ENCODE measurements around the gene PDLIM4.

DNA sequence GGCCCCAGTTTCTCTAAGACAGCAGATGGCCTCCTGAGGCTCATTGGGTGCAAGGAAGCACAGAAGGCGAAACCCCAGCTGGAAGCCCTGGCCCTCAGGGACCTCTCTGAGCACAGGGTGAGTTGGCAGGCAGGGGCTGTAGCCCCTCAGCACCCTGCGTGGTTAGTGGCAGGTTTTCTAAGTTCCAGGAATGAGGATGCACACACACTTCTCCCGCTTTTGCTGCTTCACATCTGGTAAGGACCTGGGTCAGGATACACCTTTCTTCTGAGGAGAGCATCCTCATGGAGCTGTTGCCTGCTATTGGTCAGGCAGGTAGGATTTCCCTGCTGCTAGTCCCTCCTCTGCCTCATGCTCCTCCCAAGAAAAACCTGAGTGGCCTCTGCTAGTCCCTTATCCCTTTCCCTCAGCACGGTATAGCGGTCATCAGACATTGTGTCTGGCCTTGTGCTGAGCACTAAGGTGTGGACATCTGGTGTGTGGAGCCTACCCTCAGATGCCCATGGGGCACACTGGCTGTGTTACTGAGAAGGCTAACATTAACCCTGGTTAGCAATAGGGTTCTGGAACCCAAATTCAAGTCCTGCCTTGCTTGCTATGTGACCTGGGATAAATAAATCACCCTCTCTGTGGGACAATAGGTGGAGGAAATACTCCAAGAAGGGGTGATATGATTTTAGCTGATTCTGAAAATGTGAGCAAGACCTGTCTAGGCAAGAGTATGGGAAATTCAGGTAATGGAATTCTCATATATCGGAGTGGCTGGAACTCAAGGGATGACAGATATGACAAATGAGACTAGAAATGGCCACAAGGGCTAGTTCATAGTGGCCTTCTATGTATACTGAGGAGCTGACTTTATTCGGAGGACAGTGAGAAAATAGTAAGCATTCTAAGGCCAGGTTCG, 38.3 kb downstream of the PDLIM4 start:
- TF ChIP-seq, protein P1, sequence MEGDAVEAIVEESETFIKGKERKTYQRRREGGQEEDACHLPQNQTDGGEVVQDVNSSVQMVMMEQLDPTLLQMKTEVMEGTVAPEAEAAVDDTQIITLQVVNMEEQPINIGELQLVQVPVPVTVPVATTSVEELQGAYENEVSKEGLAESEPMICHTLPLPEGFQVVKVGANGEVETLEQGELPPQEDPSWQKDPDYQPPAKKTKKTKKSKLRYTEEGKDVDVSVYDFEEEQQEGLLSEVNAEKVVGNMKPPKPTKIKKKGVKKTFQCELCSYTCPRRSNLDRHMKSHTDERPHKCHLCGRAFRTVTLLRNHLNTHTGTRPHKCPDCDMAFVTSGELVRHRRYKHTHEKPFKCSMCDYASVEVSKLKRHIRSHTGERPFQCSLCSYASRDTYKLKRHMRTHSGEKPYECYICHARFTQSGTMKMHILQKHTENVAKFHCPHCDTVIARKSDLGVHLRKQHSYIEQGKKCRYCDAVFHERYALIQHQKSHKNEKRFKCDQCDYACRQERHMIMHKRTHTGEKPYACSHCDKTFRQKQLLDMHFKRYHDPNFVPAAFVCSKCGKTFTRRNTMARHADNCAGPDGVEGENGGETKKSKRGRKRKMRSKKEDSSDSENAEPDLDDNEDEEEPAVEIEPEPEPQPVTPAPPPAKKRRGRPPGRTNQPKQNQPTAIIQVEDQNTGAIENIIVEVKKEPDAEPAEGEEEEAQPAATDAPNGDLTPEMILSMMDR (conservative IDR thresholded peaks at IDR 0.05 in 1 of 2, IDR thresholded peaks at IDR 0.05 in 1 of 2; ENCODE audit: extremely low read depth in 1 of 2, insufficient read depth in 1 of 2, low read depth in 1 of 2, low read length in 2 of 2): no peak
- no peak for TF ChIP-seq EZH2 (IDR thresholded peaks at IDR 0.05; ENCODE audit: borderline replicate concordance, low read length)
